ENCODE results near the gene VIM.
"Not testable (repeated sequence)": the region's sequence is repeated elsewhere in the genome, so short reads cannot be mapped to it uniquely, and the experiment has no call there.

The VIM gene

GRCh38 chr10:17231788-17232187, 3.7 kb downstream of the VIM start:
- no peak overlapping the region for H3K4me3 ChIP-seq (ENCODE audit: low read depth, low read length)

- H3K4me3 ChIP-seq (ENCODE audit: low read depth, low read length), result no peak overlapping the region
Observed at GRCh38 chr10:17232276-17232960, 4.4 kb downstream of the VIM start.

GRCh38 chr10:17233286-17233991, 5.4 kb downstream of the VIM start:
- no peak overlapping the region for H3K4me3 ChIP-seq (ENCODE audit: low read depth, low read length)

GRCh38 chr10:17234431-17234945, 6.4 kb downstream of the VIM start:
- no peak overlapping the region for H3K4me3 ChIP-seq (ENCODE audit: low read depth, low read length)

GRCh38 chr10:17235136-17235535, 7.1 kb downstream of the VIM start:
- H3K4me3 ChIP-seq (ENCODE audit: low read depth, low read length), result no peak overlapping the region

- H3K4me3 ChIP-seq (ENCODE audit: low read depth, low read length), result no peak overlapping the region
Observed at GRCh38 chr10:17236468-17237148, 8.6 kb downstream of the VIM start.

GRCh38 chr10:17237149-17237527, 9.1 kb downstream of the VIM start:
- H3K4me3 ChIP-seq (ENCODE audit: low read depth, low read length), result no peak overlapping the region

- H3K4me3 ChIP-seq (ENCODE audit: low read depth, low read length), result no peak overlapping the region
Observed at GRCh38 chr10:17237915-17238444, 9.9 kb downstream of the VIM start.

- H3K4me3 ChIP-seq (ENCODE audit: low read depth, low read length), result no peak overlapping the region
Observed at GRCh38 chr10:17238445-17239291, 10.6 kb downstream of the VIM start.

GRCh38 chr10:17239345-17240085, 11.5 kb downstream of the VIM start:
- H3K4me3 ChIP-seq (ENCODE audit: low read depth, low read length), result no peak overlapping the region

- no peak overlapping the region for H3K4me3 ChIP-seq (ENCODE audit: low read depth, low read length)
Observed at GRCh38 chr10:17240096-17240495, 12.1 kb downstream of the VIM start.

GRCh38 chr10:17240616-17241015, 12.6 kb downstream of the VIM start:
- H3K4me3 ChIP-seq (ENCODE audit: low read depth, low read length), result no peak overlapping the region

GRCh38 chr10:17241611-17242333, 13.7 kb downstream of the VIM start:
- no peak overlapping the region for H3K4me3 ChIP-seq (ENCODE audit: low read depth, low read length)

- H3K4me3 ChIP-seq (ENCODE audit: low read depth, low read length), result no peak overlapping the region
Observed at GRCh38 chr10:17244700-17245365, 16.8 kb downstream of the VIM start.

- H3K4me3 ChIP-seq (ENCODE audit: low read depth, low read length), result no peak overlapping the region
Observed at GRCh38 chr10:17247210-17247609, 19.2 kb downstream of the VIM start.

- H3K4me3 ChIP-seq (ENCODE audit: low read depth, low read length), result no peak overlapping the region
Observed at GRCh38 chr10:17248964-17249363, 20.9 kb downstream of the VIM start.

GRCh38 chr10:17249820-17250219, 21.8 kb downstream of the VIM start:
- H3K4me3 ChIP-seq (ENCODE audit: low read depth, low read length), result no peak overlapping the region

GRCh38 chr10:17250736-17251135, 22.7 kb downstream of the VIM start:
- no peak overlapping the region for H3K4me3 ChIP-seq (ENCODE audit: low read depth, low read length)

- H3K4me3 ChIP-seq (ENCODE audit: low read depth, low read length), result not testable (repeated sequence)
Observed at GRCh38 chr10:17254543-17255050, 26.6 kb downstream of the VIM start.

Data from iPS-11a (cell line).